Muscle of arm (tissue), 12 donors: Measurements from ENCODE around the gene ZNF524. TPM values are rescaled to one million over a fixed set of nuclear protein-coding genes. Genes with fewer than 3 reads are reported as not detected.

ENCODE experiments used
- DNase-seq: peaks from one replicate; pipeline ENCODE4 v3.0.0-alpha.2; 2013
- polyA plus RNA-seq, 12 donors: library from polyadenylated mRNA; unstranded; fragments of 120-200 nt; gene quantifications; one replicate each; pipeline ENCODE4 v1.2.1, GENCODE V29; 2013; ENCODE audit not compliant: insufficient read length in 12 of 12

Gene ZNF524
- polyA plus RNA-seq, 12 donors, result 4.2 to 11.2 (median 6.4) TPM; not detected in 2

GRCh38 chr19:55615543-55616394 lies 15.7 kb downstream of the ZNF524 start:
- DNase-seq, result no peak

GRCh38 chr19:55616395-55616875 lies 16.3 kb downstream of the ZNF524 start:
- DNase-seq, result no peak

GRCh38 chr19:55617426-55617825 lies 17.3 kb downstream of the ZNF524 start:
- no peak for DNase-seq

GRCh38 chr19:55618426-55618825 lies 18.3 kb downstream of the ZNF524 start:
- DNase-seq, result no peak

- DNase-seq, result no peak
Measured at GRCh38 chr19:55619286-55619685, 19.2 kb downstream of the ZNF524 start.

- no peak for DNase-seq
Measured at GRCh38 chr19:55620410-55621204, 20.5 kb downstream of the ZNF524 start.

GRCh38 chr19:55621205-55621672 lies 21.2 kb downstream of the ZNF524 start:
- DNase-seq, result no peak

GRCh38 chr19:55621673-55622231 lies 21.7 kb downstream of the ZNF524 start:
- no peak for DNase-seq

- DNase-seq, result no peak
Measured at GRCh38 chr19:55622242-55622969, 22.3 kb downstream of the ZNF524 start.

- no peak for DNase-seq
Measured at GRCh38 chr19:55623130-55623529, 23.0 kb downstream of the ZNF524 start.

GRCh38 chr19:55623561-55623960 lies 23.5 kb downstream of the ZNF524 start:
- DNase-seq, result no peak

- DNase-seq, result peak; percentile 94
Measured at GRCh38 chr19:55624109-55625003, 24.3 kb downstream of the ZNF524 start, which contains the start of gene ZNF784. TSS of gene ZNF784 (minus strand) at chr19:55624566. CDS start at chr19:55624561, 5 bp downstream.

GRCh38 chr19:55625004-55625326 lies 24.9 kb downstream of the ZNF524 start:
- no peak for DNase-seq

- DNase-seq, result no peak
Measured at GRCh38 chr19:55626350-55626749, 26.3 kb downstream of the ZNF524 start.

- peak; percentile 92 for DNase-seq
Measured at GRCh38 chr19:55632463-55632834, 32.4 kb downstream of the ZNF524 start.

GRCh38 chr19:55633861-55634260 lies 33.8 kb downstream of the ZNF524 start:
- no peak for DNase-seq

GRCh38 chr19:55635334-55635717 lies 35.2 kb downstream of the ZNF524 start:
- no peak for DNase-seq

GRCh38 chr19:55635856-55636440 lies 35.9 kb downstream of the ZNF524 start:
- DNase-seq, result no peak

- no peak for DNase-seq
Measured at GRCh38 chr19:55636723-55637122, 36.6 kb downstream of the ZNF524 start.

- no peak for DNase-seq
Measured at GRCh38 chr19:55637534-55637933, 37.4 kb downstream of the ZNF524 start.
